OCI-LY1 (cell line): Measurements from ENCODE around the gene CIAO2A.
"Not testable (repeated sequence)": the region's sequence is repeated elsewhere in the genome, so short reads cannot be mapped to it uniquely, and the experiment has no call there.

Source experiments
- H2AFZ ChIP-seq: fragments of 200-600 bp; sonication (generic), shearing (Covaris generic); 2 replicates; pipeline ENCODE4 v1.6.0; 2014; ENCODE audit warnings: antibody characterized with exemption, mild to moderate bottlenecking, low read length
- H3F3A ChIP-seq: fragments of 200-600 bp; sonication (generic), shearing (Covaris generic); 2 replicates; pipeline ENCODE4 v1.6.0; 2014; ENCODE audit warnings: mild to moderate bottlenecking, antibody characterized with exemption, low read length, moderate library complexity; ENCODE audit not compliant: insufficient read depth
- H3K27ac ChIP-seq: fragments of 200-600 bp; sonication (generic); 2 replicates; pipeline ENCODE4 v1.5.1; 2014; ENCODE audit warnings: low read length, mixed run types, mild to moderate bottlenecking, low read depth; ENCODE audit not compliant: poor library complexity, severe bottlenecking
- H3K27me3 ChIP-seq: fragments of 200-600 bp; sonication (generic); 2 replicates; pipeline ENCODE4 v1.6.0; 2014; ENCODE audit warnings: antibody characterized with exemption, mild to moderate bottlenecking, low read length, moderate library complexity; ENCODE audit not compliant: insufficient read depth
- H3K36me3 ChIP-seq: fragments of 200-600 bp; sonication (generic); 2 replicates; pipeline ENCODE4 v1.6.1; 2014; ENCODE audit warnings: mild to moderate bottlenecking, antibody characterized with exemption, low read length, moderate library complexity, mixed read lengths; ENCODE audit not compliant: insufficient read depth
- H3K4me1 ChIP-seq: fragments of 200-600 bp; sonication (generic); 2 replicates; pipeline ENCODE4 v1.5.1; 2014; ENCODE audit warnings: mild to moderate bottlenecking, low read length, moderate library complexity; ENCODE audit not compliant: insufficient read depth, severe bottlenecking
- H3K4me2 ChIP-seq: fragments of 200-600 bp; sonication (generic), shearing (Covaris generic); 2 replicates; pipeline ENCODE4 v1.6.1; 2014; ENCODE audit warnings: low read length
- H3K4me3 ChIP-seq: fragments of 200-600 bp; sonication (generic); 2 replicates; pipeline ENCODE4 v1.5.1; 2014; ENCODE audit warnings: low read length, low read depth, mild to moderate bottlenecking, mixed read lengths; ENCODE audit not compliant: poor library complexity, severe bottlenecking
- H3K79me2 ChIP-seq: fragments of 200-600 bp; shearing (Covaris generic); 2 replicates; pipeline ENCODE4 v1.6.1; 2016; ENCODE audit warnings: mixed run types, low read length, mixed read lengths; ENCODE audit not compliant: insufficient read depth
- H3K9ac ChIP-seq: fragments of 200-600 bp; sonication (generic), shearing (Covaris generic); 2 replicates; pipeline ENCODE4 v1.6.1; 2014; ENCODE audit warnings: mild to moderate bottlenecking, low read length, mixed read lengths
- H3K9me2 ChIP-seq: fragments of 200-600 bp; sonication (generic), shearing (Covaris generic); 2 replicates; pipeline ENCODE4 v1.6.1; 2014; ENCODE audit warnings: low read depth, mild to moderate bottlenecking, low read length, mixed read lengths
- H3K9me3 ChIP-seq: fragments of 200-600 bp; shearing (Covaris generic); 2 replicates; pipeline ENCODE4 v1.6.1; 2014; ENCODE audit warnings: low read length, mixed read lengths
- H4K20me1 ChIP-seq: fragments of 200-600 bp; sonication (generic), shearing (Covaris generic); 2 replicates; pipeline ENCODE4 v1.6.0; 2016; ENCODE audit warnings: mild to moderate bottlenecking, low read length; ENCODE audit not compliant: insufficient read depth
- CTCF ChIP-seq: fragments of 200-600 bp; sonication (generic), shearing (Covaris generic); IDR thresholded peaks from 2 replicates; pipeline ENCODE4 v1.5.1; 2017; ENCODE audit warnings: mild to moderate bottlenecking, antibody characterized with exemption, low read length, moderate library complexity, mixed read lengths
- EZH2 ChIP-seq: fragments of 200-600 bp; sonication (generic), shearing (Covaris generic); IDR thresholded peaks from 2 replicates; pipeline ENCODE4 v1.8.0; 2017; ENCODE audit warnings: borderline replicate concordance, mixed run types, mild to moderate bottlenecking, antibody characterized with exemption, low read length, moderate library complexity, mixed read lengths

Gene CIAO2A

GRCh38 chr15:64082757-64083156 is 10.9 kb downstream of the CIAO2A start:
- H3K9me3 ChIP-seq: peaks cover 2% of the 10 kb centered on the region; the same call in 1 of the 2 replicates
- no peaks in the 10 kb centered on the region for H3K9me2 ChIP-seq
- no peaks in the 10 kb centered on the region for H4K20me1 ChIP-seq
- H3K36me3 ChIP-seq: peaks cover 49% of the 10 kb centered on the region
- H3F3A ChIP-seq: no peaks in the 10 kb centered on the region
- no peak overlapping the region for H3K9ac ChIP-seq
- H2AFZ ChIP-seq: no peak overlapping the region
- H3K4me1 ChIP-seq: no peaks in the 10 kb centered on the region
- H3K4me2 ChIP-seq: no peak overlapping the region
- TF ChIP-seq CTCF (no peak), EZH2 (no peak)
- no peaks in the 10 kb centered on the region for H3K79me2 ChIP-seq
- H3K27me3 ChIP-seq: no peaks in the 10 kb centered on the region
- H3K27ac ChIP-seq: no peak overlapping the region
- no peak overlapping the region for H3K4me3 ChIP-seq

GRCh38 chr15:64073496-64073895 is 20.1 kb downstream of the CIAO2A start:
- not testable (repeated sequence) for H3K27ac ChIP-seq, H3K4me3 ChIP-seq

GRCh38 chr15:64072812-64073211 is 20.8 kb downstream of the CIAO2A start:
- H4K20me1 ChIP-seq: no peaks in the 10 kb centered on the region
- no peaks in the 10 kb centered on the region for H3K9me2 ChIP-seq
- H3K4me2 ChIP-seq: no peak overlapping the region
- no peaks in the 10 kb centered on the region for H3K9me3 ChIP-seq
- no peaks in the 10 kb centered on the region; the same call in 1 of the 2 replicates for H3F3A ChIP-seq
- no peaks in the 10 kb centered on the region for H3K27me3 ChIP-seq
- H2AFZ ChIP-seq: no peak overlapping the region
- TF ChIP-seq EZH2: no peak
- TF ChIP-seq CTCF: no peak
- no peaks in the 10 kb centered on the region for H3K79me2 ChIP-seq
- no peak overlapping the region for H3K27ac ChIP-seq
- H3K4me1 ChIP-seq: peaks cover 3% of the 10 kb centered on the region
- H3K9ac ChIP-seq: no peak overlapping the region
- H3K4me3 ChIP-seq: no peak overlapping the region
- H3K36me3 ChIP-seq: peaks cover 36% of the 10 kb centered on the region

More at GRCh38 chr15:64073496-64073895, 20.1 kb downstream of the CIAO2A start:
- H3K9ac ChIP-seq, H3K9me3 ChIP-seq, H4K20me1 ChIP-seq, H3K27me3 ChIP-seq, H3K4me1 ChIP-seq, H3F3A ChIP-seq, H2AFZ ChIP-seq, H3K9me2 ChIP-seq, H3K79me2 ChIP-seq, H3K4me2 ChIP-seq: not testable (repeated sequence)
- H3K36me3 ChIP-seq: peaks cover 36% of the 10 kb centered on the region
